Fibroblast of the aortic adventitia (primary cell): ENCODE data around the gene CAPN9. TPM values are rescaled to one million over a fixed set of nuclear protein-coding genes. Genes with fewer than 3 reads are reported as not detected.

Source experiments
- DNase-seq: peaks from one replicate; pipeline ENCODE4 v3.0.0-alpha.2; 2010; ENCODE audit warnings: low read depth
- H3K4me3 ChIP-seq: 2 replicates; pipeline ENCODE4 v1.5.1; 2011; ENCODE audit warnings: low read depth, mild to moderate bottlenecking, control low read depth, low read length, moderate library complexity
- total RNA-seq: library from RNA; depleted of rRNA; stranded (reverse); fragments of >200 nt; gene quantifications from 2 replicates; pipeline ENCODE4 v1.2.3, GENCODE V29; 2012; ENCODE audit warnings: low replicate concordance
- TF ChIP-seq, protein P1 (sequence below): IDR thresholded peaks from 2 replicates; pipeline ENCODE4 v1.5.1; 2011; ENCODE audit warnings: mild to moderate bottlenecking, low read length, control low read depth, inconsistent platforms; ENCODE audit not compliant: insufficient read depth

The CAPN9 gene
- total RNA-seq, 1 donor: not detected

GRCh38 chr1:230823931-230824381 is 76.8 kb downstream of the CAPN9 start:
- DNase-seq: no peak
- H3K4me3 ChIP-seq: no peak overlapping the region
- TF ChIP-seq, protein P1, sequence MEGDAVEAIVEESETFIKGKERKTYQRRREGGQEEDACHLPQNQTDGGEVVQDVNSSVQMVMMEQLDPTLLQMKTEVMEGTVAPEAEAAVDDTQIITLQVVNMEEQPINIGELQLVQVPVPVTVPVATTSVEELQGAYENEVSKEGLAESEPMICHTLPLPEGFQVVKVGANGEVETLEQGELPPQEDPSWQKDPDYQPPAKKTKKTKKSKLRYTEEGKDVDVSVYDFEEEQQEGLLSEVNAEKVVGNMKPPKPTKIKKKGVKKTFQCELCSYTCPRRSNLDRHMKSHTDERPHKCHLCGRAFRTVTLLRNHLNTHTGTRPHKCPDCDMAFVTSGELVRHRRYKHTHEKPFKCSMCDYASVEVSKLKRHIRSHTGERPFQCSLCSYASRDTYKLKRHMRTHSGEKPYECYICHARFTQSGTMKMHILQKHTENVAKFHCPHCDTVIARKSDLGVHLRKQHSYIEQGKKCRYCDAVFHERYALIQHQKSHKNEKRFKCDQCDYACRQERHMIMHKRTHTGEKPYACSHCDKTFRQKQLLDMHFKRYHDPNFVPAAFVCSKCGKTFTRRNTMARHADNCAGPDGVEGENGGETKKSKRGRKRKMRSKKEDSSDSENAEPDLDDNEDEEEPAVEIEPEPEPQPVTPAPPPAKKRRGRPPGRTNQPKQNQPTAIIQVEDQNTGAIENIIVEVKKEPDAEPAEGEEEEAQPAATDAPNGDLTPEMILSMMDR: no peak

- DNase-seq: peak; percentile 79
- H3K4me3 ChIP-seq: no peak overlapping the region
- TF ChIP-seq, protein P1: no peak
Measured at GRCh38 chr1:230824551-230824918, 77.3 kb downstream of the CAPN9 start.

DNA sequence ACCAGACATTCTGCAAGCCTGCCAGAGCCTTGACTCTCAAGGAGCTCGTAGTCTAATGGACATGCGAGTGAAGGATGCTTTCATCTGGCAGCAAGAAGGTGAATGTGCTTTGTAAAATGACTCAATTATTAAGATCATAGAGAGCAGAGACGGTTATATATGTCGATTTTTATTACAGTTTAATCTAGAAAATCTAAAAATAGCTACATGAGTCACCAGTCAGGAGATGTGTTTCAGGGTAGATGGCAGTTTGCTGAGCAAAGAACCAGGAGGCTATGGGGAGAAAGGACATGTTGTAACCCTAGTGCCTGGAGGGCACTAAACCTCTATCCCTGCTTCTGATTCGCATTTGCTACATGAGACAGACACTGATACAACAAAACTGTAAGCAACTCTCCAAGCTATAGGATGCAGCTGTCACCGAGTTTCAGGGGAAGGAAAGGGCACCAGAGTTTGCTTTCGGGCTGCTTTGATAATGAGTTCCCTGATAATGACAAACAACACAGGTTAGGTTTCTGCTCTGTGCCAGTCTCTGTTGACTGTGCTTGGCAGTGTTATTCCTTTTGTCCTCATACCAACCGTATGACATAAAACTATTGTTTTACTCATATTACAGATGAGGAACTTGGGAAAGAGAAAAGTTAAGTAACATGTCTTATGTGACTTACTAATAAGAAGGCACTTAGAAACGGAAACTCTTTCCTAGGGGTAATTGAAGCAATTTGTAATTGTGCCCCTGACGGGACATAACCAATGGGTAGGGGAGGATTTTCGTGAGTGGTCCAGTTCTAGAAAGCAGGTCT is 77.9 kb downstream of the CAPN9 start:
- DNase-seq: peak; percentile 84
- TF ChIP-seq, protein P1: no peak
- H3K4me3 ChIP-seq: no peak overlapping the region

DNA sequence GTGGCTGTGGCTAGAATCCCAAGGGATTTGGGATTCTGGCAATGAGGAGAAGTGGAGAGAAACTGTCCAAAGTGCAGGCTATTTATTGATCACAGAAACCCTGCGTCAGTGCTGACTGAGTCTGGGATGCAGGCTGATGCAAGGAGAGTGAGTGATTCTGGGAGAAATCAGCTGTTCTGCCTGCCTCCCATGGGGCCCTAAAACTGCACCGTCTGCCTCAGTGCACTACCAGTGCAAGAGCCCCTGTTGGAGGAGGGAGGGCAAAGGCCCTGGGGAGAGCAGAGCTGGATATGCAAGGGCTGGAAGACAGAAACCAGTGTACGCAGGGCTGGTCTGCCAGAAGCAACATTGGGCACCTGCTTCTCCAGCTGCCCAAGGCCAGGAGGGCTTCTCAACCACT is 78.6 kb downstream of the CAPN9 start:
- DNase-seq: peak; percentile 74
- H3K4me3 ChIP-seq: no peak overlapping the region
- TF ChIP-seq, protein P1: no peak

DNA sequence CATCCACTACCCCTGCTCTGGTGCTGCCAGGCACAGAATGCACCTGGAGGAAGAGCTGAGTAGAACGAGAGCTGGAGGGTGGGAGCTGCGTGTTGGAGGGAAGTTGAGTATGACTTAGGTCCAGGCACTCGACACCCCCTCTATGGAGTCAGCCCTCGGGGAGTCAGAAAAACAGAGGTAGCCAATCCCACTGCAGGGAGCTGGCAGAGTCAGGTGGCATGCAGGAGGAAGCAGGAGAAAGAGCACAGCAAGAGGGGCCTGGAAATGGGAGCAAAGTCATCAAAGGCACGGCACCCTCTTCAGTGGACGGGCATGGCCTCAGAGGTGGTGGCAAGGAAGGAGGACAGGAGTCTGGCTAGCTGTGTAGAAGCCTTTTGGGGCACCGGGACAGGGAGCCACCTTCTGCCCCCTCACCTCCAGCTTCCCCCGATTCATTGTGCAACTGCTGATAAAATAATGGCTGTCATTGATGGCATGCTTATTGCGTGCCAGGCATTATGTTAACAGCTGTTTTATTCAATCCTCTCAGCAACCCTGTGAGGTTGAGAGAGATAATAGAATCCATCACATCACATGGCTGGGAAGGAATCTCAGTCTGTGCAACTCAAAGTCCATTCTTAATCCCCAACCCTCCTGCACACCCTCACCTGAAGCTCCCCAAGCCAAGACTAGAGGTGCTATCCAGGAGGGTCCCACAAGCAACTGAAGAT is 79.1 kb downstream of the CAPN9 start:
- TF ChIP-seq, protein P1: no peak
- H3K4me3 ChIP-seq: no peak overlapping the region
- no peak for DNase-seq

GRCh38 chr1:230827081-230827681 is 80.0 kb downstream of the CAPN9 start:
- peak; percentile 49 for DNase-seq
- TF ChIP-seq, protein P1: no peak
- H3K4me3 ChIP-seq: no peak overlapping the region
